NCI-H187 treated with DMSO at 0.1 percent for 48 hours (cell line): ENCODE results near the gene LAMC1.

ENCODE experiments used
- DNase-seq: peaks from one replicate; lab custom pipeline; 2025; lab: John Stamatoyannopoulos, UW

Gene LAMC1

GRCh38 chr1:183023146-183023600, at the start of gene LAMC1:
TSS of gene LAMC1 (plus strand) at chr1:183023420. CDS start at chr1:183023717, 297 bp downstream.
- no peak for DNase-seq

- no peak for DNase-seq
These were observed 48.6 kb upstream of the LAMC1 start for GRCh38 chr1:182974506-182975191.

GRCh38 chr1:182977480-182977879, 45.7 kb upstream of the LAMC1 start:
- DNase-seq: no peak

GRCh38 chr1:182978151-182978853, 44.9 kb upstream of the LAMC1 start:
- DNase-seq: no peak

GRCh38 chr1:182984138-182984537, 39.1 kb upstream of the LAMC1 start:
- DNase-seq: no peak

- no peak for DNase-seq
These were observed 38.6 kb upstream of the LAMC1 start for GRCh38 chr1:182984621-182985020.

- no peak for DNase-seq
These were observed 37.3 kb upstream of the LAMC1 start for GRCh38 chr1:182985876-182986275.

- DNase-seq: no peak
These were observed 32.6 kb upstream of the LAMC1 start for GRCh38 chr1:182990413-182991144.

GRCh38 chr1:182993746-182994145, 29.5 kb upstream of the LAMC1 start:
- no peak for DNase-seq

GRCh38 chr1:182995894-182996293, 27.3 kb upstream of the LAMC1 start:
- DNase-seq: no peak

GRCh38 chr1:182996816-182997215, 26.4 kb upstream of the LAMC1 start:
- DNase-seq: no peak

GRCh38 chr1:182998482-182998881, 24.7 kb upstream of the LAMC1 start:
- no peak for DNase-seq

- DNase-seq: no peak
These were observed 22.9 kb upstream of the LAMC1 start for GRCh38 chr1:183000167-183000962.

- DNase-seq: no peak
These were observed 21.0 kb upstream of the LAMC1 start for GRCh38 chr1:183002267-183002666.

- DNase-seq: no peak
These were observed 20.4 kb upstream of the LAMC1 start for GRCh38 chr1:183002797-183003196.

GRCh38 chr1:183003203-183003602, 20.0 kb upstream of the LAMC1 start:
- DNase-seq: no peak

GRCh38 chr1:183004141-183004540, 19.1 kb upstream of the LAMC1 start:
- no peak for DNase-seq

- DNase-seq: no peak
These were observed 11.4 kb upstream of the LAMC1 start for GRCh38 chr1:183011859-183012258.

GRCh38 chr1:183012301-183012994, 10.8 kb upstream of the LAMC1 start:
- no peak for DNase-seq

- no peak for DNase-seq
These were observed 4.0 kb upstream of the LAMC1 start for GRCh38 chr1:183019139-183019740.

GRCh38 chr1:183019860-183020259, 3.4 kb upstream of the LAMC1 start:
- DNase-seq: no peak
